ENCODE results near the gene JPH3.

- no peak for TF ChIP-seq CTCF (IDR thresholded peaks at IDR 0.05 in 2 of 3, conservative IDR thresholded peaks at IDR 0.05 in 1 of 3; ENCODE audit: control insufficient read depth in 2 of 3, extremely low read depth in 1 of 3, insufficient read depth in 1 of 3, low read depth in 3 of 3, low read length in 3 of 3)
- TF ChIP-seq POLR2A (IDR thresholded peaks at IDR 0.05; ENCODE audit: low read depth, low read length), result no peak
- no peak for TF ChIP-seq HDGF (IDR thresholded peaks at IDR 0.05)
Observed at GRCh38 chr16:87691686-87692079, 89.4 kb downstream of the JPH3 start.

All from GM12878 (cell line).